ENCODE data around the gene RPAP2. TPM values are rescaled to one million over a fixed set of nuclear protein-coding genes. Genes with fewer than 3 reads are reported as not detected.
A peak's percentile ranks its signal among the peaks of the same experiment; 100 is the strongest.
"Not testable (repeated sequence)": the region's sequence is repeated elsewhere in the genome, so short reads cannot be mapped to it uniquely, and the experiment has no call there.

RPAP2 gene
- 10 to 100 TPM; 37.1 to 41.4 TPM for total RNA-seq

DNA sequence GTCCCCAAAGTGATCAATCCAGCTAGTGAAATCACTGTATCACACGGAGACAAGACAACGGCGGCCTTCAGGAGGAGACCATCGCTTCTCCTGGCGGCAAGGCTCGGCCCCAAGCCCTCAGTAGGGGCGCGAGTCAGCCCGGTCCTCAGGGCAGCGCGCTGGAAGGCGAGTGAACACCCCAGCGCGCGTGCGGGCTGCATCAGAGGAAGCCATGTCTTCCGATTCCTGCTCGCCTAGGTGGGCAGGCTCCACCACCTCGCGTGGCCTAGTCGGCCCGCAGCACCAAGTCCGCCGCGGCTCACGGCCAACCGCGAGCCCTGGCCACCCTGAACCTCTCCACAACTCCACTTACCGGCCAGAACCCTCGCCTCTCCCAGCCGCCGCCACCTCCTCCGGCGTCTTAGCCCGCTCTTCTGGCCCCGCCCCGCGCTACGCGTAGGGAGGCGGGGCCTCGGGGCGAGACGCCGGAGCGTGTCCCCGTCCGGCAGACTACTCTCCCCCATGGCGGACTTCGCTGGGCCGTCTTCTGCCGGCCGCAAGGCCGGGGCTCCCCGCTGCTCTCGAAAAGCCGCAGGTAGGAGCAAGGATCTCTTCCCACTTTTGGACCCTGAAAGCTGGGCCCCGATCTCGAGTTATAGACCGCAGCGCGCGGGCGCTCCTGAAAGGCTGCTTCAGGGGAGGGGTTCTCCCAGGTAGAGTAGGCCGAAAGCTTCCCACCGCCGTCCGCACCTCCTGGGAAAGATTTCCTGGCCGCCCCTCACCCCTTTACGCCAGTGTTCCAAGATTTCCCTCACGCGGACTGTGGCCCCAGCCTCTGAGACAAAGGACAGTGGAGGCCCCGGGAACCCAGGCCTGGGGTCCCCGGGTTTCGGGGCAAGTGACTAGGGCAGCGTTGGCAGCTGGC is at the start of gene RPAP2, which contains the start of gene GLMN:
Gene RPAP2, plus strand, starts transcription at position 487 of the 904 bp plus-strand sequence. Its CDS starts 15 bp downstream, at position 502.
Gene GLMN, minus strand, starts transcription at position 415 of the 904 bp plus-strand sequence. CDS start 988 bp downstream, outside the sequence.
- DNase-seq (peak; percentile 81), ATAC-seq (peak; percentile 98)
- no peaks in the 10 kb centered on the region for H3K9me3 Mint-ChIP-seq (ENCODE audit: low read depth)
- peak within 1 kb of the TSS; percentile 95 for H3K27ac Mint-ChIP-seq
- peaks cover 49% of the 10 kb centered on the region for H3K4me1 Mint-ChIP-seq
- peak within 1 kb of the TSS; percentile 90 for H3K4me3 Mint-ChIP-seq
- H3K36me3 Mint-ChIP-seq: peaks cover 36% of the 10 kb centered on the region
- no peaks in the 10 kb centered on the region for H3K27me3 Mint-ChIP-seq
- CTCF ChIA-PET: interaction anchor here (0.6 to 4.0 kb wide), 5 partner anchors 11 to 304 kb away, joined by 3 to 16 read pairs (median 5); partner anchors contain the start of gene GFI1

DNA sequence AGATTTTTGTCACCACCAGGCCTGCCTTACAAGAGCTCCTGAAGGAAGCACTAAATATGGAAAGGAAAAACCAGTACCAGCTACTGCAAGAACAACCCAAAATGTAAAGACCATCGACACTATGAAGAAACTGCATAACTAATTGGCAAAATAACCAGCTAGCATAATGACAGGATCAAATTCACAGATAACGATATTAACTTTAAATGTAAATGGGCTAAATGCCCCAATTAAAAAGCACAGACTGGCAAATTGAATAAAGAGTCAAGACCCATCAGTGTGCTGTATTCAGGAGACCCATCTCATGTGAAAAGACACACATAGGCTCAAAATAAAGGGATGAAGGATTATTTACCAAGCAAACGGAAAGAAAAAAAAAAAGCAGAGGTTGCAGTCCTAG is 44.1 kb upstream of the RPAP2 start:
- H3K9me3 Mint-ChIP-seq (ENCODE audit: low read depth); H3K27me3 Mint-ChIP-seq; H3K4me3 Mint-ChIP-seq; H3K4me1 Mint-ChIP-seq; CTCF ChIA-PET; DNase-seq; ATAC-seq; H3K27ac Mint-ChIP-seq: not testable (repeated sequence)
- peaks cover 72% of the 10 kb centered on the region for H3K36me3 Mint-ChIP-seq

DNA sequence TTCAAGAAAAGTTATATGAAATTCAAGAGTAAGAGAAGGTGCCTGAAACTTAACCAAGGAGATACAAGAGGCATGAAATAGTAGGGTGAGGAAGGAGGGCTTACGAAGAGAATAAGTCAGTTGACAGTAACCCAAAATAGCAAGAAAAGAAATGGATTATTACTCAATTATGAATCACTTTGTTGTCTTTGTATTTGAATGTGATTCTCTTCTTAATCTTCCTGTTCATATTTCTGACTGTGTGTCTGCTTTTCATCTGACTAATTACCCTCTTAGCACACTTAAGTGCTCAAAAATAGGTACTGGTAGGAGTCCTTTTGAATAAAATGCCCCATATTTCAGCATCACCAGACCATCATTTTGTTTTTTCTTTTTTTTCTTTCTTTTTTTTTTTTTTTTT is 39.5 kb upstream of the RPAP2 start:
- H3K27ac Mint-ChIP-seq: no peak overlapping the region
- CTCF ChIA-PET: no interaction called here

DNA sequence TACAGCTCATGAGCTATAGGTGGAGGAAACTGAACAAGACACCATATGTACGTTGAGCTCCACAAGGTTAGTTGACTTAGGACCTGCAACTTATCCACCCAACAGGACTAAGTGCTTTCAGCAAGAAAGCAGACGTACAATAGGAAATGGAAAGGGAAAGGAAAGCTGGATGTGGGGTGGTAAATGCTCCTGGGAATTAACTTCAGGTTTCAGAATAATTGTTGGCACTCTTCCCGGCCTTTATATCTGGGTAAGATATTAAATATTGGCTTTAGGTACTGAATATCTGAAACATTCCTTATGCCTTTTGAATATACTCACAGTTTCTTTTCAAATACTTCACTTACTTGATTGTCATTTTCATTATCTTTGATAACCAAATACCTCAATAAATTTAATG is 36.3 kb upstream of the RPAP2 start:
- CTCF ChIA-PET: no interaction called here
- Mint-ChIP-seq H3K36me3 (peaks cover 62% of the 10 kb centered on the region), H3K27me3 (no peaks in the 10 kb centered on the region), H3K9me3 (ENCODE audit: low read depth) (no peaks in the 10 kb centered on the region), H3K4me3 (no peak overlapping the region), H3K27ac (no peak overlapping the region), H3K4me1 (no peaks in the 10 kb centered on the region)
- DNase-seq (no peak), ATAC-seq (no peak)

More for the DNA sequence above, 39.5 kb upstream of the RPAP2 start:
- Mint-ChIP-seq H3K27me3 (no peaks in the 10 kb centered on the region), H3K4me3 (no peak overlapping the region), H3K36me3 (peaks cover 83% of the 10 kb centered on the region), H3K4me1 (no peaks in the 10 kb centered on the region), H3K9me3 (ENCODE audit: low read depth) (peaks cover 9% of the 10 kb centered on the region)
- no peak for ATAC-seq
- DNase-seq: no peak

DNA sequence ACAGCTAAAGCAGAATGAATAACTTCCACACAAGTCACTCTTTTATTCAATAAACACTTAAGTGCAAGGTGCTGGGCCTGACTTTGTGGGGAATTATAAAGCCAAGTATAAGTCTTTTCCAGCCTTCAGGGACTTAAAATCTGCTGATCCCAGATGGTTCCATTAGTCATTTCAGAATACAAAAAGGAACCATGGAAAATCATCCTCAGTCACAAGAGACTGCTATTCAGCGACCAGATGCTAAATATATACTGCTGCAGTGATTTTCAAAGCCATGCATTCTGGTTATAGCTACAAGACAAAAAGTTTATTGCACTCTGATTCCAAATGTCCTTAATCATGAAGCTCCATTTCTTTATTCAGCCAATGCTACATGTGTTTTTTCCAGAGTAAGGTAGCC is 25.8 kb upstream of the RPAP2 start:
- no peak for DNase-seq
- Mint-ChIP-seq H3K4me1 (peaks cover 7% of the 10 kb centered on the region), H3K27me3 (no peaks in the 10 kb centered on the region), H3K9me3 (ENCODE audit: low read depth) (no peaks in the 10 kb centered on the region), H3K27ac (no peak overlapping the region), H3K36me3 (peaks cover 50% of the 10 kb centered on the region), H3K4me3 (no peak overlapping the region)
- CTCF ChIA-PET: interaction anchor here (0.6 kb wide), 1 partner anchor 418 kb away, joined by 3 read pairs; no protein-coding TSS in a partner anchor
- no peak for ATAC-seq

DNA sequence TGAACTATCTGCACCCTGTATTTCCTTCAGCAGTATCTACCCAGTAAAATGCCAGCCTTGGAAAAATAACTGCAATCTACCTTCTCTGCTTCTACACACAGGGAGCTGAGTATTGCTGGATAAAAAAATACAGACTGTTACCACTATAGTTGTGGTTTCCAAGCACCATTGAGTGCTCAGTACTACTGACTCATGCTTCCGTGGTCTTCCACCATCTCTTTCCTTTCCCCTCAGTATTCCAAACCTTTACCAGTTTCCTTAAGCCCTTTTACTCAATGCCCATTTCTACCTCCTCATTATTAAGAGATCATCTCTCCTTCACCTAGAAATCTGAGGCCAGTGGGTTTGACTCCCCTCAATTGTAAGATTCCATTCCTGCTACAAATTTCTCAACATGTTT is 23.9 kb upstream of the RPAP2 start:
- Mint-ChIP-seq H3K4me1 (peaks cover 7% of the 10 kb centered on the region), H3K27ac (peak overlapping the region; percentile 1), H3K4me3 (no peak overlapping the region), H3K36me3 (peaks cover 53% of the 10 kb centered on the region), H3K27me3 (no peaks in the 10 kb centered on the region), H3K9me3 (ENCODE audit: low read depth) (no peaks in the 10 kb centered on the region)
- no peak for ATAC-seq
- DNase-seq: no peak
- CTCF ChIA-PET: no interaction called here

DNA sequence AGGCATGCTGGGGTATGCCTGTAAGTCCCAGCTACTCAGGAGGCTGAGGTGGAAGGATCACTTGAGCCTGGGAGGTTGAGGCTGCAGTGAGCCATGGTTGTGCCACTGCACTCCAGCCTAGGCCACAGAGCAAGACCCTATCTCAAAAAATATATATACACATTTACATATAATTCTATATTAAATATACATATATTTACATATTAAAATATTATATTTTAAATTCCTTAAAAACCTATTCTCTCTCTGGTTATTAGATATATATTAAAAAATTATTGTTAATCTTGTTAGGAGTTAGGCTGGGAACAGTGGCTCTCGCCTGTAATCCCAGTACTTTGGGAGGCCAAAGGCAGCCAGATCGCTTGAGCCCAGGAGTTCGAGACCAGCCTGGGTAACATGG is 22.8 kb upstream of the RPAP2 start:
- no peak for ATAC-seq
- peaks cover 12% of the 10 kb centered on the region for H3K4me1 Mint-ChIP-seq
- no peak overlapping the region for H3K4me3 Mint-ChIP-seq
- peaks cover 60% of the 10 kb centered on the region for H3K36me3 Mint-ChIP-seq
- no peaks in the 10 kb centered on the region for H3K27me3 Mint-ChIP-seq
- H3K27ac Mint-ChIP-seq: no peak overlapping the region
- CTCF ChIA-PET: no interaction called here
- no peak for DNase-seq
- no peaks in the 10 kb centered on the region for H3K9me3 Mint-ChIP-seq (ENCODE audit: low read depth)

DNA sequence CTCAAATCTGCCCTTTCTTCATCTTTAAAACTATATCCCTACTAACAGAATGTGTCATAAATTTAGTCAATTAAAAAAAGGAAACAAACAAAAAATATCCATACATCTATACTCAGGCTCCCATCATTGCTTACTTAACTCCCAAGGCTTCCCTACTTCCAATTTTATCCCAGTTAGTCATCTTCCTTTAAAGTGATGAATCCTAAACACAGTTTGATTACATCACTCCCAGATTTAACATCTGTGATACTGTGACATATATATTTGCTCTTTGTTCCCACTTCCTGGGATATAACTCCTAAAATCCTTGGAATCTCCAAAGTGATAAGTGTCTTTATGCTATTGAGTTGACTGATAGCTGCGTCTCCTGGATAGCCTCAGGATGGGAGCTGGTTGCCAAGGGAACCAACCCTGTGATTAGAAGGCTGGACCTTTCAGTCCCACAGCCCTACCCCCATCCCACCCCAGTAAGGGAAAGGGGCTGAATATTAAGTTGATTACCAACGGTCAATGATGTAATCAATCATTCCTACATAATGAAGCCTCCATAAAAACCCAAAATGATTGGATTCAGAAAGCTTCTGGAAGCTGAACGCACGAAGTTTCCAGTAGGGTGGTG is 21.6 kb upstream of the RPAP2 start:
- Mint-ChIP-seq H3K4me3 (no peak overlapping the region), H3K36me3 (peaks cover 69% of the 10 kb centered on the region), H3K27me3 (no peaks in the 10 kb centered on the region), H3K27ac (no peak overlapping the region), H3K9me3 (ENCODE audit: low read depth) (no peaks in the 10 kb centered on the region), H3K4me1 (peaks cover 16% of the 10 kb centered on the region)
- DNase-seq (no peak), ATAC-seq (no peak)
- CTCF ChIA-PET: no interaction called here

DNA sequence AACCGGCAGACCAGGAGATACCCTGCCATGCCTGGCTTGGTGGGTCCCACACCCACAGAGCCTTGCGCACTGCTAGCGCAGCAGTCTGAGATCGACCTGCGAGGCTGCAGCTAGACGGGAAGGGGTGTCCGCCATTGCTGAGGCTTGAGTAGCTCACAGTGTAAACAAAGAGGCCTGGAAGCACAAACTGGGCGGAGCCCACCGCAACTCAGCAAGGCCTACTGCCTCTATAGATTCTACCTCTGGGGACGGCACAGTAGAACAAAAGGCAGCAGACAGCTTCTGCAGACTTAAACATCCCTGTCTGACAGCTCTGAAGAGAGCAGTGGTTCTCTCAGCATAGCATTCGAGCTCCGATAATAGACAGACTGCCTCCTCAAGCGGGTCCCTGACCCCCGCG is 19.1 kb upstream of the RPAP2 start:
- ATAC-seq; H3K4me3 Mint-ChIP-seq; H3K27ac Mint-ChIP-seq; H3K27me3 Mint-ChIP-seq; H3K9me3 Mint-ChIP-seq (ENCODE audit: low read depth); DNase-seq: not testable (repeated sequence)
- CTCF ChIA-PET: interaction anchor here (1.1 to 2.5 kb wide), 2 partner anchors 12 to 341 kb away, joined by 3 to 8 read pairs; no protein-coding TSS in a partner anchor
- Mint-ChIP-seq H3K4me1 (peaks cover 22% of the 10 kb centered on the region), H3K36me3 (peaks cover 79% of the 10 kb centered on the region)

DNA sequence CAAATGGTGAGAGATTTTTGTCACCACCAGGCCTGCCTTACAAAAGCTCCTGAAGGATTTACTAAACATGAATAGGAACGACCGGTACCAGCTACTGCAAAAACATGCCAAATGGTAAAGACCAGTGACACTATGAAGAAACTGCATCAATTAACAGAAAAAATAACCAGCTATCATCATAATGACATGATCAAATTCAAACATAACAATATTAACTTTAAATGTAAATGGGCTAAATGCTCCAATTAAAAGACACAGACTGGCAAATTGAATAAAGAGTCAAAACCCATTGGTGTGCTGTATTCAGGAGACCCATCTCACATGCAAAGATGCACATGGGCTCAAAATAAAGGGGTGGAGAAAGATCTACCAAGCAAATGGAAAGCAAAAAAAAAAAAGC is 17.4 kb upstream of the RPAP2 start:
- Mint-ChIP-seq H3K36me3 (peaks cover 83% of the 10 kb centered on the region), H3K4me1 (peaks cover 15% of the 10 kb centered on the region)
- not testable (repeated sequence) for H3K4me3 Mint-ChIP-seq; DNase-seq; H3K9me3 Mint-ChIP-seq (ENCODE audit: low read depth); H3K27ac Mint-ChIP-seq; H3K27me3 Mint-ChIP-seq; ATAC-seq
- CTCF ChIA-PET: interaction anchor here (2.5 kb wide), 1 partner anchor 10 kb away, joined by 8 read pairs; no protein-coding TSS in a partner anchor

DNA sequence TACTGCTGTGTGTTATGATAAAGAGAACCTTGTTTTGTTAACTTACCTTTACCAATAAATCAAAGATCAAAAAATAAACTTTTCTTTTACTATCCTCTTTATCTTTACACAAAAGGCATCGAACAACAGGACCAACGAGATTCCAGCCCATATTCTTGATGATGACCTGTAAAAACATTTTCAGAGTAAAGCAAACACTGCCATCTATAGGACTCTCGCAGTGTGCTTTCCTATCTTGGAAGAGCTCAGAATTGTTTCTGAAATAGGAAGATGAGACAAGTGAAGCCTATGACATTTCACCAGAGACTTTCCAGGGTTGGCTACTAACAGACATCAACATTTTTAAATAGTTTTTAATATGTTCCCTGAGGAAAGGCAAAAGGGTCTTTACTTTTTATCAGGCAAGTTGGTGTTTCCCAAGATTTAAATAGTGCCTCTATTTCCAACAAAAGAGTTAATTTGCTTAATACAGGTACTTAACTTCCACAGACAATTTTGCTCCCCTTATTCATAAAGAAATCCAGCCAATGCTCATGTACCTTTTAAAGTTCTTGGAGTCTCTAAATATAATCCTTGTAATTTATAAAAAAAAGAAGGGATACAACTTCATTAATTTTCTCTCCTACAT is 7.4 kb upstream of the RPAP2 start:
- no peaks in the 10 kb centered on the region for H3K9me3 Mint-ChIP-seq (ENCODE audit: low read depth)
- peaks cover 56% of the 10 kb centered on the region for H3K36me3 Mint-ChIP-seq
- CTCF ChIA-PET: interaction anchor here (0.6 to 2.1 kb wide), 13 partner anchors 10 to 779 kb away, joined by 3 to 12 read pairs (median 3); no protein-coding TSS in a partner anchor

DNA sequence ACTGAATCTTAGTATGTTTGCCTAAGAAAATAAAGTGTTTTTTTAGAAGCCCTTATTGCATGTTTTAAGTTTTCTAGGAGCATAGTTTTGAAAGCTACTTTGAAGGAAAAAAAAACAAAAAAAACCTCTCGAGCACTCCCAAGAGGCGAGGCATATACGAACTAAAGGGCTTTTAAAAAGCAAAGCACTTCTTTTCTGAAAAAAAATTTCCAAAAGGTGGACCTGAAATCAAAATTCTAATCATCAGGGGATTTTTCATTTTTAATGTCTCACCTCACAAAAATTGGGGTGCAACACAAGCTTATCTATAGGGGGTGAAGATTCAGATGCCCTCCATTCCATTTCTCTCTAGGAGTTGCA is 666 bp upstream of the RPAP2 start:
- Mint-ChIP-seq H3K36me3 (peaks cover 38% of the 10 kb centered on the region), H3K4me1 (peaks cover 51% of the 10 kb centered on the region), H3K4me3 (peak overlapping the region; percentile 90), H3K9me3 (ENCODE audit: low read depth) (no peaks in the 10 kb centered on the region), H3K27me3 (no peaks in the 10 kb centered on the region), H3K27ac (peak overlapping the region; percentile 95)
- no peak for ATAC-seq
- DNase-seq: no peak
- CTCF ChIA-PET: interaction anchor here (1.2 to 4.0 kb wide), 4 partner anchors 12 to 303 kb away, joined by 3 to 16 read pairs (median 6); partner anchors contain the start of gene GFI1

More for the DNA sequence above, 7.4 kb upstream of the RPAP2 start:
- peaks cover 20% of the 10 kb centered on the region for H3K4me1 Mint-ChIP-seq
- no peaks in the 10 kb centered on the region for H3K27me3 Mint-ChIP-seq
- DNase-seq: no peak
- no peak overlapping the region for H3K4me3 Mint-ChIP-seq
- H3K27ac Mint-ChIP-seq: no peak overlapping the region
- ATAC-seq: peak; percentile 53
